Measurements from ENCODE around the gene TEX51.

The TEX51 gene

GRCh38 chr2:126879348-126880298, 19.1 kb upstream of the TEX51 start:
- DNase-seq, result no peak

GRCh38 chr2:126880324-126880723, 18.4 kb upstream of the TEX51 start:
- DNase-seq, result no peak

- DNase-seq, result no peak
These were observed 17.9 kb upstream of the TEX51 start for GRCh38 chr2:126880817-126881216.

- DNase-seq, result no peak
These were observed 17.1 kb upstream of the TEX51 start for GRCh38 chr2:126881591-126881990.

- no peak for DNase-seq
These were observed 16.5 kb upstream of the TEX51 start for GRCh38 chr2:126882181-126882580.

GRCh38 chr2:126882736-126883665, 15.7 kb upstream of the TEX51 start:
- DNase-seq, result no peak

GRCh38 chr2:126883666-126884040, 15.0 kb upstream of the TEX51 start:
- DNase-seq, result no peak

- DNase-seq, result no peak
These were observed 13.6 kb upstream of the TEX51 start for GRCh38 chr2:126884861-126885750.

- DNase-seq, result no peak
These were observed 12.9 kb upstream of the TEX51 start for GRCh38 chr2:126885751-126886210.

GRCh38 chr2:126886211-126886915, 12.3 kb upstream of the TEX51 start:
- no peak for DNase-seq

GRCh38 chr2:126886916-126887280, 11.8 kb upstream of the TEX51 start:
- DNase-seq, result no peak

- DNase-seq, result no peak
These were observed 11.2 kb upstream of the TEX51 start for GRCh38 chr2:126887506-126887905.

GRCh38 chr2:126888046-126888445, 10.6 kb upstream of the TEX51 start:
- DNase-seq, result no peak

- no peak for DNase-seq
These were observed 9.6 kb upstream of the TEX51 start for GRCh38 chr2:126889071-126889470.

- DNase-seq, result no peak
These were observed 9.1 kb upstream of the TEX51 start for GRCh38 chr2:126889496-126890135.

- no peak for DNase-seq
These were observed 8.6 kb upstream of the TEX51 start for GRCh38 chr2:126890136-126890510.

GRCh38 chr2:126890551-126891450, 7.9 kb upstream of the TEX51 start:
- DNase-seq, result no peak

- no peak for DNase-seq
These were observed 6.8 kb upstream of the TEX51 start for GRCh38 chr2:126891681-126892500.

- DNase-seq, result no peak
These were observed 5.5 kb upstream of the TEX51 start for GRCh38 chr2:126893153-126893552.
